ENCODE measurements around the gene ACAT2. TPM values are rescaled to one million over a fixed set of nuclear protein-coding genes. Genes with fewer than 3 reads are reported as not detected.
"Not testable (repeated sequence)": the region's sequence is repeated elsewhere in the genome, so short reads cannot be mapped to it uniquely, and the experiment has no call there.

The ACAT2 gene
- total RNA-seq: 4.1 TPM
- long read RNA-seq, transcript ACAT2-201 (9 exons, 3,180 nt): major isoform, 8 of 8 reads
- long read RNA-seq, partial matches to known transcripts: 0 of 8 reads
- long read RNA-seq, other reads (novel, unspliced or antisense): 0 of 8 reads

GRCh38 chr6:159761873-159762680 lies at the start of gene ACAT2:
Gene ACAT2, plus strand, starts transcription at chr6:159762045. Its CDS starts 43 bp downstream, at chr6:159762088.
- peak; percentile 97 for DNase-seq
- ATAC-seq (ENCODE audit: poor library complexity): peak; percentile 99
- intact Hi-C loops (cut with DNase I): loop anchor here (5.0 kb wide), 1 partner anchor 70 kb away; the partner anchor contains the start of gene SOD2

GRCh38 chr6:159712389-159712788 lies 49.5 kb upstream of the ACAT2 start:
- ATAC-seq (ENCODE audit: poor library complexity); intact Hi-C loops (cut with DNase I); DNase-seq: not testable (repeated sequence)

- no peak for ATAC-seq (ENCODE audit: poor library complexity)
These were observed 47.9 kb upstream of the ACAT2 start for GRCh38 chr6:159713984-159714383.

GRCh38 chr6:159714404-159714803 lies 47.4 kb upstream of the ACAT2 start:
- DNase-seq: no peak
- no peak for ATAC-seq (ENCODE audit: poor library complexity)
- intact Hi-C loops (cut with DNase I): no loop called here

More at GRCh38 chr6:159713984-159714383, 47.9 kb upstream of the ACAT2 start:
- no peak for DNase-seq
- intact Hi-C loops (cut with DNase I): no loop called here

DNA sequence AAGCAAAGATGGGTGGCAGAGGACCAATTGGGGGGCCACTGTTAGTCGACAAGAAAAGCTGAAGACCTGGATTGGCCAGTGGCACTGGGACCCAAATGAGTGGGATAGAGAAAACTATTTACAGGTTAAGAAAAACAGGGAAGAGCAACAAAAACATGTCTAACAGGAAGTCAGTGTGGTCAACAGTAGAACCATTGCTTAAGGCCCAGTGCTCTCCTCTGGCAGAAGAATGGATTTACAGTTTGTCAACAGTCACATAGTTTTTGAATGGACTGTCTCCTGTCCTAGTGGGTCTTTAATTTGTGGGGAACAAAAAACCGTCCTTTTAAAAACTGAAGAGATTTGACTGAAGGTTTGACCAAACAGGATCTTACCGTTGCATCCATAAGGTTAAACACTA lies 46.7 kb upstream of the ACAT2 start:
- intact Hi-C loops (cut with DNase I): no loop called here
- DNase-seq (no peak), ATAC-seq (ENCODE audit: poor library complexity) (no peak)

- intact Hi-C loops (cut with DNase I): no loop called here
- DNase-seq (no peak), ATAC-seq (ENCODE audit: poor library complexity) (no peak)
These were observed 46.2 kb upstream of the ACAT2 start for GRCh38 chr6:159715605-159716004.

DNA sequence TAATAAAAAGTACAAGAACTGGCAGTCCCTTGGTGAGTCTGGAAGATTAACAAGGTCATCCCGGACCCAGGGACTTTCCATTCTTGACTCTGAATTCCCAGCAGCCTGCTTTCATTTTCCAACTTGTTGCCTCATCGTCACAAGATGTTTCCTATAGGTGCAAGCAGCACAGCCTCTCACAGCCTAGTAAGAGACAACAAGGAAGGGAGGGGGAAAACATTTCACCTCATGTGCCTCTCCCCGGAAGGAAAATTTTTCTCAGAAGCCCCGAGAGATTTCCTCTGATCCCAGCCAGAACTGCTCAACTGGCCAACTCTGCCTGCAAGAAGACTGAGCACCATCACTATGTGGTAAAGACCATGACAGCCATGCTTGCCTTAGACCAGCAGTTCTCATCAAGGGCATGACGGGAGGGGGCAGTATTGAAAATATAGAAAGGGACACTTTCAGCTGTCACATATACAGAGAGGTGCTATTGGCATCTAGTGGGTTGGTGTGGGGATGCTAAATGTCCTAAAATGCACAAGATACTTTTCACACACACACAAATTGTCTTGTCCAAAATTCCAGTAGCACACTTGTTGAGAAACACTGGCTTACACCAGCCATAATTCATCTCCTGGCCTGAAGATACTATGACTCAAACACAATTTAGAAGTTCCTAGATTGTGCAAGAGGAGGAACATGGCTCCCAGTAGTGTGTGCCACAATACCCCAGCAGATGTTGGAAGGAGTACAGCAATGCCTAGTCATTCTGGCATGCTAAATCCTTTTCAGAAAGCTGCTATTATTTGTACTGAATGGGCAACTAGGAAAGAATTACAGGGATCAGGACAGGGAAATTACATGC lies 45.4 kb upstream of the ACAT2 start:
- no peak for DNase-seq
- peak; percentile 92 for ATAC-seq (ENCODE audit: poor library complexity)
- intact Hi-C loops (cut with DNase I): no loop called here

- ATAC-seq (ENCODE audit: poor library complexity): no peak
- no peak for DNase-seq
- intact Hi-C loops (cut with DNase I): no loop called here
These were observed 43.2 kb upstream of the ACAT2 start for GRCh38 chr6:159718634-159719033.

GRCh38 chr6:159719287-159719686 lies 42.6 kb upstream of the ACAT2 start:
- DNase-seq: no peak
- intact Hi-C loops (cut with DNase I): no loop called here
- ATAC-seq (ENCODE audit: poor library complexity): no peak

- ATAC-seq (ENCODE audit: poor library complexity) (no peak), DNase-seq (no peak)
- intact Hi-C loops (cut with DNase I): no loop called here
These were observed 41.1 kb upstream of the ACAT2 start for GRCh38 chr6:159720708-159721107.

DNA sequence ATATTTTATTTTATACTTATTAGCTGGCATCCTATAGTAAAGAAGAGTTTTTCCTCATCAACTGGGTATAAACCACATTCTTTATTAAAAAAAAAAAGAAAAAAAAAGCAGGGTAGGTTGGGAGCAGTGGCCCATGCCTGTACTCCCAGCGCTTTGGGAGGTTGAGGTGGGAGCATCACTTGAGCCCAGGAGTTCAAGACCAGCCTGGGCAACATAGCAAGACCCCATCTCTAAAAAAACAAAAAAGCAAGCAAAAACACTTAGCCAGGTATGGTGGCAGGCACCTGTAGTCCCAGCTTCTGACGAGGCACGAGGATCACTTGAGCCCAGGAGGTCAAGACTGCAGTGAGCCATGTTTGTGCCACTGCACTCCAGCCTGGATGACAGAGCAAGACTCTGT lies 39.9 kb upstream of the ACAT2 start:
- ATAC-seq (ENCODE audit: poor library complexity); intact Hi-C loops (cut with DNase I): not testable (repeated sequence)

DNA sequence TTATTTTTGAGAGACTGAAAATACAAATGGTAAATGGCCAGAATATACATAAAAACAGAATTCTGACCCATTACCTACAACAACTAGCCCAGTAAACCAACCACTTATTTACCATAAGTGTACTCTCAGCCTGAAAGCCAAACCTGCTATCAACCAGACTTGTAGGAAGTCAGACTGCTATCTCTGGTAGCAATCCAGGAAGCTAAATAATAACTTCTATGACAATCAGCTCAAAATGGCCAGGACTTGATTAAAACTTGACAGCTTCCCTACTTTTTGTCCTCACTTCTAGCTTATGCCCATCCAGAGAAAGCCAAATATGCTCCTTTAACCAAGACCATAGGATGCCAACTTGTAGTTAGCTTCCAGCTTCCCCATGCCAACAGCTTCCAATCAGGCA lies 39.2 kb upstream of the ACAT2 start:
- DNase-seq: no peak
- intact Hi-C loops (cut with DNase I): no loop called here
- no peak for ATAC-seq (ENCODE audit: poor library complexity)

More for the DNA sequence above, 39.9 kb upstream of the ACAT2 start:
- not testable (repeated sequence) for DNase-seq

GRCh38 chr6:159723259-159723658 lies 38.6 kb upstream of the ACAT2 start:
- DNase-seq (no peak), ATAC-seq (ENCODE audit: poor library complexity) (no peak)
- intact Hi-C loops (cut with DNase I): no loop called here

DNA sequence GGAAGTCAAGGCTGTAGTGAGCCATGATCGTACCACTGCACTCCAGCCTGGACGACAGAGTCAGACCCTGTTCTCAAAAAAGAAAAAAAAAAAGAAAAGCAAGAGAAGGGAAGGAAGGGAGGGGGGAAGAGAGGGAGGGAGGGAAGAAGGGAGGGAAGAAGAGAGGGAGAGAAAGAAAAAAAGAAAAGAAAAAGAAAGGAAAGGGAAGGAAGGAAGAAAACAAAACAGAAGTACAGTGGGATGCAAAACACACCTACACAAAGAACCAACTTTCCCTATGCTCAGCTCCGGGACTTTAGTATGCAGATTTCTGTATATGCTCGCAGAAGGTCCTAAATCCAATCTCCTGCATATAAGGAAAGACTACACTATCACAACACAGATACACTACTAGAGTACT lies 37.1 kb upstream of the ACAT2 start:
- intact Hi-C loops (cut with DNase I): loop anchor here (5.0 kb wide), 1 partner anchor 32 kb away; the partner anchor contains the start of gene SOD2
- ATAC-seq (ENCODE audit: poor library complexity): no peak
- DNase-seq: no peak

DNA sequence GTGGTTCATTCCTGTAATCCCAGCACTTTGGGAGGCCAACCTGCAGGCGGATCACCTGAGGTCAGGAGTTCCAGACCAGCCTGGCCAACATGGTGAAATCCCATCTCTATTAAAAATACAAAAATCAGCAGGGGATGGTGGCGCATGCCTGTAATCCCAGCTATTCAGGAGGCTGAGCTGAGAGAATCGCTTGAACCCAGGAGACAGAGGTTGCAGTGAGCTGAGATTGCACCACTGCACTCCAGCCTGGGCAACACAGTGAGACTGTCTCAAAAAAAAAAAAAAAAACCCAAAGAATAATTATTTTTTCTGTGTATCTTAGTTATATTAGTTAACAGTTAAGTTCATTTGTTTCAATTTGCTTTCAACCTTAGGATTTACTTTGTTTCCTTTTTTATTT lies 36.6 kb upstream of the ACAT2 start:
- not testable (repeated sequence) for ATAC-seq (ENCODE audit: poor library complexity); DNase-seq
- intact Hi-C loops (cut with DNase I): loop anchor here (5.0 kb wide), 1 partner anchor 33 kb away; the partner anchor contains the start of gene SOD2

GRCh38 chr6:159726255-159726917 lies 35.5 kb upstream of the ACAT2 start:
- DNase-seq (no peak), ATAC-seq (ENCODE audit: poor library complexity) (peak; percentile 37)
- intact Hi-C loops (cut with DNase I): loop anchor here (5.0 kb wide), 1 partner anchor 34 kb away; the partner anchor contains the start of gene SOD2

- peak; percentile 96 for DNase-seq
- intact Hi-C loops (cut with DNase I): loop anchor here (5.0 kb wide), 1 partner anchor 35 kb away; the partner anchor contains the start of gene SOD2
- ATAC-seq (ENCODE audit: poor library complexity): peak; percentile 96
These were observed 34.7 kb upstream of the ACAT2 start, which contains the start of gene WTAP for GRCh38 chr6:159726918-159727716. Gene WTAP, plus strand, starts transcription at chr6:159727506. Its CDS starts 8,760 bp downstream, at chr6:159736266.

All from Right ventricle myocardium superior (tissue), 1 donor.